ENCODE measurements around the gene DNPH1.

DNPH1 gene

DNA sequence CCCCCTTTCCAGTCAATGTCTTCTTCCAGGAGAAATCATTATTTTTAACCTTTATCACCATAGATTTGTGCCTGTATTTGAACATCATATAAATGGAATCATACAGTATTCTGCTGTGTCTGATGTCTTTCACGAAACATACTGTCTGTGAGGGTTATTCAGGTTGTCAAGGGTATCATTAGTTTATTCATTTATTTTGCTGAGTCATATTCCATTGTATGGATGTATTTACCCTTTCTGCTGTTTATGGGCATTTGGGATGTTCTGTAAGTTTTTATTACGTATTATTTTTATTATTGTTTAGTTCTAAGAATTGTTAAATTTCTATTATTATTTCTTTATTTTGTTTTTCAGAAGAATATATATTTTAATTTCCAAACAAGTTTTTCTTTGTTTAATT lies 22.0 kb downstream of the DNPH1 start:
- DNase-seq = no peak

DNA sequence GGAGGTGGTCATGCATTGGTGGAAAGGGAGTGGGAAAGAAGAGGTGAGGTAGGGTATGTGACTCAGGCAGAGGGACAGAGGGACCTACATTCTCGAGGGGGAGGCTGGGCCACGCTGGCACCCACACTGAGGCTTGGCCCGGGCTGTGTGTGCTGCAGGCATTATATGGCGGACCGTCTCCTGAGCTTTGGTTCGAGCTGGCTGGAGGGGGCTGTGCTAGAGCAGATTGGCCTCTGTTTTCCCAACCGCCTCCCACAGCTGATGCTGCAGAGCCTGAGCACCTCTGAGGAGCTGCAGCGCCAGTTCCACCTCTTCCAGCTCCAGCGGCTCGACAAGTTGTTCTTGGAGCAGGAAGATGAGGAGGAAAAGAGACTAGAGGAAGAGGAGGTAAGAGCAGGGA lies 23.4 kb downstream of the DNPH1 start:
- DNase-seq = no peak

GRCh38 chr6:43204271-43205105 lies 24.8 kb downstream of the DNPH1 start:
- no peak for DNase-seq

- no peak for DNase-seq
These were observed 25.6 kb downstream of the DNPH1 start for GRCh38 chr6:43203718-43204095.

DNA sequence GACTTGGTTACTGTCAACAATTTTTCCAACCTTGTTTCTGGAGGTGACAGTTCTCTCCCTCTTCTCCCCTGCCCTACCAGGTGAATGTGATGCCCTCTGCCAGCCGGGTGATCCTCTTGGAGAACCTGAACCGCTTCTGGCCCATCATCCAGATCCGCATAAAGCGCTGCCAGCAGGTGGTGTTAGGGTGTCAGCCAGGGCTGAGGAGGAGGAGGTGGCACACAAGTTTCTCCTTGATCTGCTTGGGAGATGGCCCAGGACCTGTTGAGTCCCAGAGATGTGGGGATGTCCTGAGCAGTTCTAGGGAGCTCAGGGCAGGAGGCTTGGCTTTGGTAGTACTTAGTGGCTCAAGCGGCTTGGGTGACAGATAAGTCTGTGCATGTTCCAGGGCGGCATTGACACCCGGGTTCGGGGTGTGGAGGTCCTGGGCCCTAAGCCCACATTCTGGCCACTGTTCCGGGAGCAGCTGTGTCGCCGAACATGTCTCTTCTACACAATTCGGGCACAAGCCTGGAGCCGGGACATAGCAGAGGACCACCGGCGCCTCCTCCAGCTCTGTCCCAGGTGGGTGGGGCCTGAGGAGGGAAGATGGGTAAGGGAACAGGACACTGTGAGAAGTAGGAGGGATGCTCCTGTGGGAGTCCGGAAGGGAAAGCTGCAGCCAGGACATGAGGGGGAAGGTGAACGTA lies 26.1 kb downstream of the DNPH1 start:
- DNase-seq = no peak

GRCh38 chr6:43202451-43202850 lies 26.8 kb downstream of the DNPH1 start:
- DNase-seq = no peak

- no peak for DNase-seq
These were observed 28.7 kb downstream of the DNPH1 start for GRCh38 chr6:43200541-43200940.

DNA sequence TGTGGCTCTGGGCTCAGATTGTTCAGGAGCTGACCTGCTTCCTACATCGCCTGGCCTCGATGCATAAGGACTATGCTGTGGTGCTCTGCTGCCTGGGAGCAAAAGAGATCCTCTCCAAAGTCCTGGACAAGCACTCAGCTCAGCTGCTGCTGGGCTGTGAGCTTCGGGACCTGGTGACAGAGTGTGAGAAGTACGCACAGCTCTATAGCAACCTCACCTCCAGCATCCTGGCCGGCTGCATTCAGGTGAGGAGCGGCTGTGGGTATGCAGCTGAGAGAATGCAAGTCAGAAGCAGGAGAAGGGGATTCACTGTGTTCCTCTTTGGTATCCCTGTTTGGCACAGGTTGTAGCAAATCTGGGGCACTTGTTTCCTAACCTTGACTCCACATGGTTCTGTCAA lies 29.4 kb downstream of the DNPH1 start:
- no peak for DNase-seq

DNA sequence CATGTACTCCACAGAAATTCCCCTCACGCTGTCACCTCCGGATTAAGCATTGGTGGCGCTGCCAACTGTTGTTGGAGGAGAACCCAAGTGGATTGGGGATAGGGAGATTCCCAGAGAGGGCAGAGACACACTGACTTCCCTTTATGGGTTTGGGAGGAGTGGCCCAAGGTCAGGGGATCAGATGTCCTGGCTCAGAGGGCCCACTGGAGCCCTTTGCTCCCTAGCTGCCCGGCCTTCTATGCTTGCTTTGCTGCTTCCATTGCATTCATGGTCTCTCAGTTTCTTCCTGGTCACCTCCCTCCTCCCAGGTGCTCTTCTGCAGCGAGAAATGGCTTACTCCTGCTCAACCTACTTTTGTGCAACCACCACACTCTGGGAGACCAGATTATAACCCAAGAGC lies 32.9 kb downstream of the DNPH1 start:
- DNase-seq = no peak

- DNase-seq = no peak
These were observed 35.4 kb downstream of the DNPH1 start for GRCh38 chr6:43193929-43194328.

- DNase-seq = no peak
These were observed 36.4 kb downstream of the DNPH1 start for GRCh38 chr6:43192911-43193310.

DNA sequence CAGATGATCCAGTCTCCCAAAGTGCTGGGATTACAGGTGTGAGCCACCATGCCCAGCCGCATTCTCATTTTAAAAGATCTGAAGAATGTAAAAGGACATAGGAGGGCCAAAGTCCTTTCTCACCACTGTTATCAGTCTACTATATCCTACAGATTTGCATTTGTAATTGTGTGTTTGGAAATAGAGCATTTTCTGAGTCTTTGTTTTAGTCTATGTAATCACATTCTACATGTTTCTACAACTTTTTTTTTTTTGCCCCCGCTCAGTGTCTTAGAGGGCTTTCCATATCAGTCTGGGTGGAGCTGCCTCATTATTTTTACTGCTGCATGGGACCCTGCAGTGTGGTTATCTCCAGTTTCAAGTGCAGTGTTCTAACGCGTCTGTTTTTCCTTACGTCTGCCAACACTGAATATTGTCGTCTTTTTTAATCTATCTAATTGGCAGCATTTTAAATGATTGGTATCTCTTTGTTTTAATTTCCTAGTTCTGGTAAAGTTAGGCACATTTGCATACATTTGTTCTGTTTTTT lies 39.4 kb downstream of the DNPH1 start:
- no peak for DNase-seq

DNA sequence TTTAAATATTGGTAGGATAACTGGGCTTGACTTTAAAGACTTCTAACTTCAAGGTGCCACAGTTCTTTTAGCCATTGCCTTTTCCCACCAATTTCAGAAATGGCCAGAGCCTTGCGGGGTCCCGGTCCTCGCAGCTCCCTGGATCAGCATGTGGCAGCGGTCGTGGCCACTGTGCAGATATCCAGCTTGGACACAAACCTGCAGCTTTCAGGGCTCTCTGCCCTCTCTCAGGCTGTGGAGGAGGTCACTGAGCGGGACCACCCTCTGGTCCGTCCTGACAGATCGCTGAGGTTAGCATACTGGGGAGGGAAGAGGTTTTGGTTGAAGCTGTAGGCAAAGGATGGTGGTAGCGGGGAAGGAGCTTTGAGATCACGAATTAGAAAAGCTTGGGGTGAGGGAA lies 40.9 kb downstream of the DNPH1 start:
- DNase-seq = no peak

DNA sequence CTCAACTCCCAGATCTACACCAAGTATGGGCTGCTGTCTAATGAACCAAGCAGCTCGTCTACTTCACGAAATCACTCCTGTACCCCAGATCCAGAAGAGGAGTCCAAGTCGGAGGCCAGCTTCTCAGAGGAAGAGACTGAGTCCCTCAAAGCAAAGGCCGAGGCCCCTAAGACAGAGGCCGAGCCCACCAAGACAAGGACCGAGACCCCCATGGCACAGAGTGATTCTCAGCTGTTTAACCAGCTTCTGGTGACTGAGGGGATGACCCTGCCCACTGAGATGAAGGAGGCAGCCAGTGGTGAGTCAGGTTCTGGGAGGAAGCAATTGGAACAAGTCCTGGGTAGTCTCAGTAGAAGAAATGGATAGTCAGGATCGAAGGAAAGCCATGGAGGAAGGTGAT lies 41.5 kb downstream of the DNPH1 start:
- no peak for DNase-seq

DNA sequence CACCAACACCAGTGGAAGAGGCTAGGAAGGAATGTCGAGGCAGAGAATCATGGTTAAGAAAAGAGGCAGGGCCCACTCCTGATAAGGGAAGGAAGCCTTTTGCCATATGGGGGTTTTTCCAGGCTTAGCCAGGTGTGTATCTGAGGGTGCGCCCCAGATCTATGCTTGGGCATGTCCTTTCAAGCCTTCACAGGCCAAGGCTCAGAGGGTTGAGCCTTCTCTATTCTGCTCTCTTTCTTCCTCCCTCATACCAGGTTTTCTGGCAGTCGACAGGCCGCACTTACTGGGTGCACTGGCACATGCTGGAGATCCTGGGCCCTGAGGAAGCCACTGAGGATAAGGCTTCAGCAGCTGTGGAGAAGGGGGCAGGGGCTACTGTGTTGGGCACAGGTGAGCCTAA lies 42.6 kb downstream of the DNPH1 start:
- no peak for DNase-seq

GRCh38 chr6:43186019-43186418 lies 43.3 kb downstream of the DNPH1 start:
- no peak for DNase-seq

DNA sequence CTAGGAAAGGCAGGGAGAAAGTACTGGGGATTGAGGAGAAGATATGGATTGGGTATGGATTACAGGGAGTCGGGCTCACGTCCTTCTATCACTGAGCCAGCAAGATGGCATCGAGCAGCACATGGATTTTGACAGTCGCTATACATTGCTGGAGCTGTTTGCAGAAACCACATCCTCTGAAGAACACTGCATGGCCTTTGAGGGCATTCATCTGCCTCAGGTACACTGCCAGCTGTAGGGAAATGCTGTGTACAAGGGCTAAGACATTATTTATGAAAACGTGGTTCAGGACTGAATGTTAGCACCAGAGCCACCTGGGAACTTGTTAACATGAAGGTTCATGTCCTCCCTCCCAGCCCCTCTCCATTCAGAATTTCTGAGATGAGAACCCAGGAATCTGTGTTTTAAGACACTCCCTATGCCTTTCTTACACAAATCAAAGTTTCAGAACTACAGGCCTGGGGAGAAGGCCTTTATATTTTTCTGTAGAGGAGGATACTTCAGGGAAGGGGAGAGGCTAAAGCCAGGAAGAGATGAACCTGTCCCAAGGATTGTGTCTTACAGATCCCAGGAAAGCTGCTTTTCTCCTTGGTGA lies 43.8 kb downstream of the DNPH1 start:
- no peak for DNase-seq

GRCh38 chr6:43184268-43184985 lies 44.9 kb downstream of the DNPH1 start:
- DNase-seq = no peak

- DNase-seq = no peak
These were observed 45.8 kb downstream of the DNPH1 start for GRCh38 chr6:43183441-43183840.

DNA sequence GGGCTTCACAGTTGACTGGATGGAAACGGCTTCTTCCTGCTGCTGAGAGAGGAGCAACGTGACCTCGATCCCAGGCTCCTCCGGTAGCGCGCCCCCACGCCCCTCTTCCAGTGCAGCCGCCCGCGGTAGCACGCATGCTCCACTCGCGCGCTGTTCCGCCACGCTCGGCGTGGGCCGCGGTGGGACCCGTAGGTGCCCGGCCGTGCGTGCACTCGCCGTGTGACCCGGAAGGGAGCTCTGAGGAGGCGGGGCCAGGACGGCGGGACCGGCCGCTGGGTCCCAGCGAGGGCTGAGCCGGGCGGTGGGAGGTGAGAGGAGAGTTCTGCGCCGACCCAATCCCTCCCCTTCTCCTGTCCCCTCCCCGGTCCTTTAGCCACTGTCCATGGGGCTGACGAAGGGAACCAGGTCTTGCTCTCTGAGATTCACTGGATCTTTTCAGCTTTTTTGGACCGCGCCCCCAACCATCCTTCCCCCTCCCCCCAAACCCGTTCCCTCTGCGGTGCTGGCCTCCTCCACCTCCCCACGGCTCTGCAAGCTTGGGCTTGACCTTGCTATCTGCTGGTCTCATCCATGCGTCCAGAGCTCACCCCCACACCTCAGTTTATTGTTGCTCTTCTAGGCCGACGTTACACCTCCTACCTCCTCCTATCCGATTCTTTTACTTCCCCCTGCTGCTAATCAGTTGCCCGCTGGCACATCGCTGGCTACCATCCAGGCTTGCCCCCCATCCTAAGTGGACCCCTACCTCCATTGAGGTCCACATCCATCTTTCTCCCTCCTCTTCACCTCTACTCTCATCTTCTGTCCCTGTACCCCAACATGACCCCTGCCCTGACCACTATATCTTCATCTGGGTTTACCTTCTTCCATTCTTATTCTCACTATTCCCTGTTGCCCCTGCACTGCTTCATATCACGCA lies 47.1 kb downstream of the DNPH1 start, which contains the start of gene CUL9:
CUL9 (plus strand) TSS at position 255 of the 919 bp plus-strand sequence. CDS start 2,115 bp downstream, outside the sequence.
- DNase-seq = peak; percentile 70

GRCh38 chr6:43181621-43181941 lies 47.7 kb downstream of the DNPH1 start:
- DNase-seq = no peak

DNA sequence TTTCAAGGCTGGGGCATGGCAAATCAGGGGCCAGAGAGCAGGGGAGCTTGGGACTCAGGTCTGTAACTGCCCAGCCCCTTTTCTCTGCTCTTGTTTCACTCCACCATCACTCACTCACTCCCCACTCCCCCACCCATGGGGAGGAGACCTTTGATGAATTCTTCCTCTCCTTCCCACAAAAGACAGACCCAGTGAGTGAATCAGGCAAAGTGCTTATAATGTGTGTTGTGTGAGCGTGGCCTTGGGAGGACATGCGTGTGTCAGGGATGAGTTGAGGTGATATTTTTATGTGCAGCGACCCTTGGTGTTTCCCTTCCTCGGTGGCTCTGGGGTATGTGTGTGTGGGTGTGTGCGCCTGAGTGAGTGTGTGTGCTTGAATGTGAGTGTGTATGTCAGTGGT lies 48.3 kb downstream of the DNPH1 start:
- no peak for DNase-seq
